ENCODE measurements around the gene PSMF1.

DNA sequence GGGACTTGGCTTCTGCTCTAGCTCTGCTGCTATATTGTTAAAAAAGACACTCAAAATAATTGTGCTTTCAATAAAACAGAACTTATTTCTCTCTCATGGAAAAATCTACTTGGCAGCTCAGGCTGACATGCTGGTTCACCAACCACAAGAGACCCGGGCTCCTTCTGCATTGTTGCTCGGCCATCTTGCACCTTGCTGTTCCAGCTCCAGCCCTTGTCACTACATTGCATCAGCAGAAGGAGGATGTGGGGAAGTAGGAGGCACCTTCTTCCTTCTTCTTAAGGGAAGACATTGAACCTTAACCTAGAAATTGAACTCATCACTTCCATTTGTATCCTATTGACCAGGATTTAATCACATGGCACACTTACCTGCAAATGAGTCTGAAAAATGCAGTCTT, 78.2 kb downstream of the PSMF1 start:
- TF ChIP-seq CTCF (IDR thresholded peaks at IDR 0.05) (no peak), POLR2A (IDR thresholded peaks at IDR 0.05) (no peak)
